Fibroblast of lung (primary cell): ENCODE measurements around the gene LYZL6. TPM values are rescaled to one million over a fixed set of nuclear protein-coding genes. Genes with fewer than 3 reads are reported as not detected.
A peak's percentile ranks its signal among the peaks of the same experiment; 100 is the strongest.

Source experiments
- DNase-seq, 2 donors: peaks; one replicate each; pipeline versions ENCODE4 v3.0.0 to v3.0.0-alpha.2; 2010; ENCODE audit warnings: low read depth in 2 of 2
- H2AFZ ChIP-seq: 2 replicates; pipeline ENCODE4 v1.5.1; 2012; ENCODE audit warnings: low read length, control low read depth, inconsistent platforms
- H3K27ac ChIP-seq: 2 replicates; pipeline ENCODE4 v1.5.1; 2011; ENCODE audit warnings: low read length, control low read depth; ENCODE audit not compliant: insufficient read depth
- H3K27me3 ChIP-seq: 2 replicates; pipeline ENCODE4 v1.5.1; 2011; ENCODE audit warnings: mild to moderate bottlenecking, low read length; ENCODE audit not compliant: control insufficient read depth, insufficient read depth
- H3K36me3 ChIP-seq: 2 replicates; pipeline ENCODE4 v1.5.1; 2011; ENCODE audit warnings: low read length; ENCODE audit not compliant: control insufficient read depth, insufficient read depth
- H3K4me1 ChIP-seq: 2 replicates; pipeline ENCODE4 v1.5.1; 2011; ENCODE audit warnings: low read length; ENCODE audit not compliant: control insufficient read depth, insufficient read depth; ENCODE audit errors: extremely low read depth
- H3K4me2 ChIP-seq: 2 replicates; pipeline ENCODE4 v1.5.1; 2011; ENCODE audit warnings: low read length, control low read depth; ENCODE audit not compliant: insufficient read depth; ENCODE audit errors: extremely low read depth
- H3K4me3 ChIP-seq, 4 experiments: fragments of 200-600 bp in 1 of 4; sonication (generic) in 1 of 4; replicated peaks in 1 of 4; 2 replicates each; pipeline ENCODE4 v1.5.1; 2011 to 2016; ENCODE audit warnings: low read length in 4 of 4, low read depth in 3 of 4, mild to moderate bottlenecking in 3 of 4, control low read depth in 2 of 4, inconsistent platforms in 1 of 4, mixed read lengths in 1 of 4; ENCODE audit not compliant: insufficient read depth in 1 of 4; ENCODE audit errors: control extremely low read depth in 1 of 4
- H3K79me2 ChIP-seq: 2 replicates; pipeline ENCODE4 v1.5.1; 2012; ENCODE audit warnings: mild to moderate bottlenecking, low read length, inconsistent platforms; ENCODE audit not compliant: control insufficient read depth, insufficient read depth
- H3K9ac ChIP-seq: 2 replicates; pipeline ENCODE4 v1.5.1; 2011; ENCODE audit warnings: mild to moderate bottlenecking, low read length, control low read depth; ENCODE audit not compliant: insufficient read depth
- H3K9me3 ChIP-seq: 2 replicates; pipeline ENCODE4 v1.5.1; 2012; ENCODE audit warnings: low read depth, low read length; ENCODE audit not compliant: control insufficient read depth, insufficient read depth
- H4K20me1 ChIP-seq: 2 replicates; pipeline ENCODE4 v1.5.1; 2011; ENCODE audit warnings: low read length; ENCODE audit not compliant: control insufficient read depth, insufficient read depth; ENCODE audit errors: extremely low read depth
- CTCF ChIP-seq, 2 donors: IDR thresholded peaks in 1 of 2; conservative IDR thresholded peaks in 1 of 2; 1 replicate in 1 of 2; 2 replicates in 1 of 2; pipeline ENCODE4 v1.5.1; 2011 to 2012; ENCODE audit warnings: low read length in 2 of 2, control low read depth in 1 of 2, inconsistent platforms in 1 of 2, low read depth in 1 of 2, mild to moderate bottlenecking in 1 of 2
- EZH2 ChIP-seq: IDR thresholded peaks from 2 replicates; pipeline ENCODE4 v1.5.1; 2012; ENCODE audit warnings: low read length, control low read depth, mild to moderate bottlenecking; ENCODE audit errors: missing control alignments
- polyA plus RNA-seq, 2 donors: library from polyadenylated mRNA; depleted of rRNA in 1 of 2; stranded (reverse) in 1 of 2; unstranded in 1 of 2; fragments of >200 nt; gene quantifications; 2 replicates each; pipeline ENCODE4 v1.2.1, GENCODE V29; 2011 to 2012; ENCODE audit warnings: missing spikeins in 1 of 2
- total RNA-seq: library from RNA; depleted of rRNA; stranded (reverse); fragments of >200 nt; gene quantifications from 2 replicates; pipeline ENCODE4 v1.2.1, GENCODE V29; 2014

The LYZL6 gene
- total and polyA plus RNA-seq, 2 donors (not counting 1 experiment from before 2014, with no cell fraction given), result not detected

GRCh38 chr17:35977509-35977908, 34.0 kb upstream of the LYZL6 start:
- H4K20me1 ChIP-seq, result no peaks in the 10 kb centered on the region
- DNase-seq, result no peak
- no peak overlapping the region for H2AFZ ChIP-seq
- no peaks in the 10 kb centered on the region for H3K27me3 ChIP-seq
- no peaks in the 10 kb centered on the region for H3K9me3 ChIP-seq
- H3K79me2 ChIP-seq, result no peaks in the 10 kb centered on the region
- no peak overlapping the region for H3K9ac ChIP-seq
- H3K36me3 ChIP-seq, result no peaks in the 10 kb centered on the region
- H3K4me2 ChIP-seq, result no peak overlapping the region
- TF ChIP-seq EZH2 (no peak), CTCF (conservative IDR thresholded peaks at IDR 0.05 in 1 of 2, IDR thresholded peaks at IDR 0.05 in 1 of 2; ENCODE audit: low read depth in 1 of 2, low read length in 2 of 2) (no peak)
- no peak overlapping the region for H3K4me3 ChIP-seq
- H3K4me1 ChIP-seq, result no peaks in the 10 kb centered on the region
- H3K27ac ChIP-seq, result no peak overlapping the region

GRCh38 chr17:35973333-35974260, 30.1 kb upstream of the LYZL6 start:
- Histone ChIP-seq H3K4me3 (no peak overlapping the region), H3K9ac (no peak overlapping the region), H3K4me1 (no peaks in the 10 kb centered on the region), H3K27me3 (peaks cover 2% of the 10 kb centered on the region), H3K4me2 (no peak overlapping the region), H3K36me3 (no peaks in the 10 kb centered on the region), H4K20me1 (no peaks in the 10 kb centered on the region), H3K9me3 (no peaks in the 10 kb centered on the region), H3K79me2 (no peaks in the 10 kb centered on the region), H3K27ac (no peak overlapping the region), H2AFZ (no peak overlapping the region)
- DNase-seq, result peak in 1 of 2 donors; percentile 21
- no peak for TF ChIP-seq EZH2
- TF ChIP-seq CTCF (conservative IDR thresholded peaks at IDR 0.05 in 1 of 2, IDR thresholded peaks at IDR 0.05 in 1 of 2; ENCODE audit: low read depth in 1 of 2, low read length in 2 of 2), result no peak

GRCh38 chr17:35972945-35973332, 29.4 kb upstream of the LYZL6 start:
- Histone ChIP-seq H4K20me1 (no peaks in the 10 kb centered on the region), H3K4me2 (no peak overlapping the region), H3K36me3 (no peaks in the 10 kb centered on the region), H3K79me2 (no peaks in the 10 kb centered on the region), H3K9me3 (no peaks in the 10 kb centered on the region), H3K27me3 (peaks cover 2% of the 10 kb centered on the region), H3K4me3 (no peak overlapping the region), H3K27ac (no peak overlapping the region), H3K4me1 (no peaks in the 10 kb centered on the region), H3K9ac (no peak overlapping the region), H2AFZ (no peak overlapping the region)
- TF ChIP-seq EZH2, result no peak
- TF ChIP-seq CTCF (conservative IDR thresholded peaks at IDR 0.05 in 1 of 2, IDR thresholded peaks at IDR 0.05 in 1 of 2; ENCODE audit: low read depth in 1 of 2, low read length in 2 of 2), result no peak
- no peak for DNase-seq
